Fibroblast of skin of right quadriceps (primary cell): ENCODE data around the gene LGR6.
"Not testable (repeated sequence)": the region's sequence is repeated elsewhere in the genome, so short reads cannot be mapped to it uniquely, and the experiment has no call there.

Source experiments
- DNase-seq: peaks from one replicate; pipeline ENCODE4 v3.0.0-alpha.2; 2013

LGR6 gene

DNA sequence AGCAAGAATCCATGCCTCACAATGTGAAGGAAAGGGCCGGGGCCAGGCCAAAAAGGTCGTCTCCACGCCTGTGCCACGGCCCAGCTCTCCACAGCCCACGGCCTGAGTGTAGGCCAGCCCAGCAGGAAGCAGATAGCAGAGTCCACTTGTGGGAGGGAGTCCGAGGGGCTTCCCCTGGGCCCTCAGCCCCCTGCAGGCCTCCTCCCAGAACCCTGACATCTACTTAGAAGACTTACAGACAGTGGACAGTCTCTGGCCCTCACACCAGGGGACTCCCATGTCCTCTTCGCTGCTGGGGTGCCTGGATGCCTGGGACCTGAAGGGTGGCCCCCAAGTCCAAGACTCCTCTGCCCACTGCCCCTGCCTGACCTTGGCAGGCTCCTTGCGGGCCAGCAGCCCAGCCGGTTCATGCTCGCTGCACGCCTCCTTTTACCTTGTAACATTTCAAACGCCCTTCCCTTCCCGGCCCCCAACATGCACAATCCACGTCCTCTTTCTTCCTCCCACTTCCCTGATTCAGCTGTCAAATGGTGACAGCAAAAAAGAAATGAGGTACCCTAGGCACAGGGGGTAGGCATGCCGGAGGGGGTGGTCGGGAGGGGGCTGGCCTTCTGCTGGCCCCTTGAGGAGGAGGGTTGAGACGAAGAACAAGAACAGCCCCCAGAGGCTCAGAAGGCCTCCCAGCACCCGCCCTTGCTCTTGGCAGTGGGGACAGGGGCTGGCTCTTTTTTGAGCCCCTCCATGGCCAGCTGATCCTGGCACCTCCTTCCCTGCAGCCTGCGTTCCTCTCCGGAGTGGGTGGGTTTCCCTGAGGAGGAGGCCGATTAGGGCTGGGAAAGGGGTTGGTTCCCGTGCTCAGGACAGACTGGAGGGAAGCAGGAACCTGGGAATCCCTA is 32.2 kb upstream of the LGR6 start:
- DNase-seq = no peak

DNA sequence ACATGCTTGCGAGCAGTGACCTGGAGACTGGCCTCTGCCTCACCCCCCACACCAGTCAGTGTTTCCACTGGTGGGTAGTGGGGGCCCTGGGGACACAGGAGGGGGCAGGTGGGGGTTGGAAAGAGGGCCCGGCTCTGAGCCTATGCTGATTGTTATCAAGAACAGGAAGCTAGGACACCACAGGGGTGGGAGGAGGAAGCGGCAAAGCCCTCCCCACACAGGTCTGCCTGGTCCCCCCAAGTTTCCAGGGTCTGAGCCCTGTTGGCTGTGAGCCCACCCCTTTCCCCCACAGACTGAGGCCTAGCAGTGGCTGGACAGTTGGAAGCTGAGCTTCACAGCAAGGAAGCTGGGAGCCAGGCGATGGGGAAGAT is 31.6 kb upstream of the LGR6 start:
- DNase-seq = no peak

DNA sequence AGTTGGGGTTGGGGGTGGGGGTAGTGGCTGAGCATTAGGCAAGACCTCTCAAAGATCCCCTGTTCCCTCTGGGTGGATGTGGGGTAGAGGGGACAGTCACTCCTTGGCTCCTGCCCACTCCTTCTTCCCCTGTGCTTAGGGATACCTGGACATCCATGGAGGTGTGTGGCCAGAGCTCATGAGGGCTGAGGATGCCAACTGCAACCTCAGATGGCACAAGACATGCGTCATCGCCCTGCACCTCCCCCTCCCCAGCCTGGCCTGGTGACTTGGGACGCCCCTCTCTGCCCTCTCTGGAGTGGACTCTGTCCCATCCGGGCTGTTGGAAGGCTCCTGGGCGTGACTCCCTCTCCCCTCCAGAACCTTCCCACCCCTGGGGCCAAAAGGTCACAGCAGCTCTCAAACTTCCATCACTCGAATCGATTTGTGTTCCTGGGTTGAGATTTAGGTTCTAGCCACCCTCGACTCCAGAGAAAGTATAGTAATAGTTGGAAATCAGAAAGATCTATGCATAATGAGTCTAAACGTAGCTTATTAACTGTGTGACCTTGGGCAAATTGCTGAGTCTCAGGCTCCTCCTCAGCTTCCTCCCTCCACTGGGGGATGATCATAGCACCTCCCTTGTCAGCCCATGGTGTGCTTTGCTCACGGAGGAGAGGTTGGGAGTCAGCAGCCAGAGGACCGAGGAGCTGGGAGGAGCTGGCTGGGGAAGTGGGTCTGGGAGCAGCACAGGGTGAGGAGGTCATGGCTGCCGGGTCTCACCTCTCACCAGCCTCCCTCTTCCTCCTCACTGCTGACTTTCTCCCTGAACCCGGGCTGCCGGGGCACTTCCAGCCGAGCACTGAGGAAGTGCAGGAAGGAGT is 30.9 kb upstream of the LGR6 start:
- no peak for DNase-seq

DNA sequence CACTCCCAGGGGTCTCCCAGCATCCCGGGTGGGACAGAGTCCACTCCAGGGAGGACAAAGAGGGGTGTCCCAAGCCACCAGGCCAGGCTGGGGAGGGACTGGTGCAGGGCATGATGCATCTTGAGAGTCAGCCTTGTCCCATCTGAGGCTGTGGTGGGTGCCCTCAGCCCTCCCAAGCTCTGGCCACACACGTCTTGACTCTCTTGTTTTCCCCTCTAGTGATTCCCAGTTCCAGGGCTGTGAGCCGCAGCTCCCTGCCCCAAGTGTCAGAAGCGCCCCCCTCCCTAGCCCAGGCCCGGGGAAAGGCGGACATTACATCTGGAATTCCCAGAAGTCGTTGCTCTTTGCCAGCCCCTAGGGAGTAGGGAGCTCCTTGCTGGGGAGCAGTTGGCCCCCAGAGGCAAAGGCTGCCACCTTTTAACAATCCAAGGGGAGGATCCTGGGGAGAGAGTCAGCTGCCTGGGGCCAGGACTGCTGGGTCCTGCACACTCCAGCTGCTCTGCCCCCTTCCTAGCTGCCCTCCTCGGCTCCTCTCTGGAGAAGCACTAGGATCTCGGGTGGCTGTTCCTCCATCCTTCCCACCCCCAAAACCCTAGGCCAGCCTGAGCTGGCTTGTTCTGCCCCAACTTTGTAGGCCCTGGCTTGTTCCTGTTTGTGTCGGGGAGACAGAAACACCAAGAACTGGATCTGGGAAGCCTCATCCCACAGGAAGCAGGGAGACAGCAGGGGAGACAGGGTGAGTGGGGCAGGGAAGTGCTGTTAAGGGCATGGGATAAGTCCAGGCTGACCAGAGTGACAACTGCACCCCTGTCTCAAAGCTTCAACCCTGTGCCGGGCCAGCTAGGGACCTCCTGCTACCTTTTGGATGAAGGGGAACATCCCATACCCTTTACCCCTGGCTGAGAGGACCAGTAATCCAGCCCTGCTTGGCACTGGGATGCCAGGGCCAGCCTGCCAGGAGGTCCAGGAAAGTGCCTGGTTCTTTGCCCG is 30.0 kb upstream of the LGR6 start:
- no peak for DNase-seq

DNA sequence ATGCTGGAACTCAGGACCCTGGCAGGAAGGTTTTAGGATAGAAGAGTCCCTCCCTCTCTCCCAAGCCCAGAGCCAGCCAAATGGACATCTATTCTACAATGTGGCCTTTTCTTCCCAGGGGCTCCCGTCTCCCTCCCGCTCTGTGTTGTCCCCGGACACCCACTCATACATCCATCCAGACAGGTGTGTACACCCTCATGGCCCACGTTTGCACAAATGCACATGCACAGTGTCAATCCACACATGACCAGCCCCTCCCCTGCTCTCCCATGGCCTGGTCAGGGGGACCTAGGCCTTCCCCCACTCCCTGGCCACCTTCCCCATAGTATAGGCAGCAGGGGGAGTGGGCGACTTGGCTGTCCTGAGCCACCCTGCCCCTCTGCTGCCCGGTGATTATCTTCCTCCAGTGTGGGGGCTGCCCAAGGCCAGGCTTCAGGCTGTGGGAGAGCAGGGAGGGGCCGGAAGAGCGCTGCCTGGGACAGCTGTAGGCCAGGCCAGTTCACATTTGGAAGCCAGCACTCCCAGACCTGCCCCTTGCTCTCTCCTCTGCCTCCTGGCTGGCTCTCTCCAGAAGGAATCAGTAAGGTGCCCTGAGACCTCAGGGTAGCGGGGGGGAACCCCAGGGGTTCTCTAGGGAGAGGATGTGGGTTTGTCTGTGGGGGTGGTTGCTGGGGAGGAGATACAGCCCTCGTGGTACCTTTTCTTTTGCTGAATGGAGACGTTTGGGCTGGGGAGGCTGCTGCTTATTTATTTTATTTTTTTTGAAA is 29.1 kb upstream of the LGR6 start:
- no peak for DNase-seq

DNA sequence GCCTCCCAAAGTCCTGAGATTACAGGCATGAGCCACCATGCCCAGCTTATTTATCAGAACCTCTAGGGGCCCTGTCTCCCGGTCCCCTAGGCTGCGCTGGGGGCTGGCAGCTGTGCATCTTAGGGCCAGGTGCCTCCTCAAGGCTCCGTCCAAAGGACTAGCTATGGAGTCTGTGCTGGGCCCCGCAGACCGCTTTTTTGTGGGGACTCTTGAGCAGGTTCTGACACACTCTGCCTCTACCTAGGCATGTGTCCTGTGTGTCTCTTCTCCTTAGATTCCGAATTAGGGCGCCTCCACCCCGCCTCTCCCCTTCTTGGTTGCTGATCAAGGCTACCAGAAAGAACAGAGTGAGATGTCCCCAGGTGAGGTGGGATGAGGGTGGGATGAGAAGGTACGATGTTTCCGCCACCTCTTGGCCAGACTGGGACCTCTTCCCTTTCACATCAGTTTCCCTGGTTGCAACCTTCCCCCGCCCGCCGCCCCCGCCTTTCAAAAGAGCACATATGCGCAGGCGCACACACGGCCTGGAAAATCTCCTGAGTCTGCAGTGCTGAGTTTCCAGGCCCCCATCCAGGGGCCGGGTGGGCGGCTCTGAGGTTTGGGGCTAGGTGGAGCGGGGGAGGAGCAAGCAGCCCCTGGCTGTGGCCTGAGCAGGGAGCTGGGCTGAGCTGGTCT is 28.2 kb upstream of the LGR6 start:
- DNase-seq = no peak

DNA sequence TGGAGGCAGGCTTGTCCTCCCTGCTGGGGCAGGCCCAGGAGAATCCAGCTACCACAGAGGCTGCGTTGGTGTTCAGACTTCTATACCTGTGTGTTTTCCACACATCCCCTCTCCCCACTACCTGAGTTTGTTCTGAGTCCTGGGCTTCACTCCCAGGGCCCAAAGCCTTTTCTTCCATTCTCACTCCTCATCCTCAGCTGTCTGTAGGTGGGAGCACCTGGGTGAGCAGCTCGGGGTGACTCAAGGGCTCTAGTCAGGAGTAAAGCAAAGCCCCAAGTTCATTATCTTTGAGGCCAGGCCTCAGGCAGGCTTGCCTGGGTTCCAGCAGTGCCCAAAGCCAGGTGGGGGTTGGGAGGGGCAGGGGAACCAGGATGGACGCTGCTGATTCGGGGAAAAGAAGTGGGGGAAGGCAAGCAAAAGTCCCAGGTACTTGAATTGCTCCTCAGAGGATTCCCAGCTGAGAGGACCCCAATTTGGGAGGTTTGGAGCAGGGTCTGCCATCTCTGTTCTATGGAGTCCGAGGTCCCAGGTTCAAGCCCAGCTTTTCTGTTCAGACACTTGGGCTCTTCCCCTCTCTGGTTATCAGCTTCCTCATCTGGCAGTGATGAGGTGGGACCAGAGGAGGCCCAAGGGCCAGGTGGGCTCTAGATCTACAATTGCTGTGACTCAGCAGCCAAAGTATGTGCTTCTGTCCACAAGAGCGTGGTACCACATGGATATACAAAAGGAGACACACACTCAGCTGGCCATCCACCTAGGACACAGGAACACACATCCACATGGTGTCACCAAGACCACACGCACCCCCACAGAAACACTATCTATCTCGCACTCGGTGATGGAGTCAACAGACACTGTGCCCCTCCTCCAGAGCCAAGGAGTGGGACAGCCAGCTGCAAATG is 27.4 kb upstream of the LGR6 start:
- no peak for DNase-seq

DNA sequence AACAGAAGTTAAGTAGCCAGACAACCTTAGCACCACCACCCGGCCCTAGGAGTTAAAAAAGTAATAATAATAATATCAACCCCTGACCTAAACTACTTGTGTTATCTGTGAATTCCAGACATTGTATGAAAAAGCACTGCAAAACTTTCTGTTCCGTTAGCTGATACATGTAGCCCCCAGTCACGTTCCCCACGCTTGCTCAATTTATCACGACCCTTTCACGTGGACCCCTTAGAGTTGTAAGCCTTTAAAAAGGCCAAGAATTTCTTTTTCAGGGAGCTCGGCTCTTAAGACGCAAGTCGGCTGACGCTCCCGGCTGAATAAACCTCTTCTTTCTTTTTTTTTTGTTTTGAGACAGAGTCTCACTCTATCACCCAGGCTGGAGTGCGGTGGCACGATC is 26.5 kb upstream of the LGR6 start:
- not testable (repeated sequence) for DNase-seq

DNA sequence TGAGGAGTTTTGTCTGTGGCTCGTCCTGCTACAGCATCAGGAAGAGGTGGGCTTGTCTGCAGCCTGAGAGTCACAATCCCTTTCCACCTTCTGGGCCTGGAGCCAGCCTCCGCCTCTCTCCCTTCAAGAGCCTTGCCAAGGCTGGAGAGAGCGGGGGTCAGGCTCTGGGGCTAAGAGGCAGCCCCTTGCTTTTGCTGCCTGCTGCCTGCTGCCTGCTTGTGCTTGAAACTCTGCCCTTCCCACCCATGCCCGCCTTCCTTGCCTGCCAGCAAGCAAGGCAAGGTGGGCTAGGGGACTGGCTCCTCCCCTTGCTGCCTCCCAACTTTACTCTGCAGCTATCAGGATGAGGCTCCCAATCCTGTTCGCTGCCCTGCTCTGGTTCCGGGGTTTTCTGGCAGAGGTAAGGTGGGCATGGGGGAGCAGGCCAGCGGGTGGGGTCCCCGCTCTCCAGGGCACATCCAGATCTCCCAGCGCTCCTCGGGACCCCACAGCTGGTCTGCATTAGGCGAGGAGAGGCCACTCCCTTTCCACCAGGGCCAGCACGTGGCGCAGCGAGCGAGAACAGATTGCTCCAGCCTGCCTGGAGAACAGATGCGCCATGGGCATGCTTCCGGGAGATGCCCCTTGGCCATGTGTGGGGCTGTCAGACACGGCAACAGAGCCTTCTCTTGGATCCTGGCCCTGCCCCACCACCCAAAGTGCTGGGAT is 25.7 kb upstream of the LGR6 start:
- peak; percentile 24 for DNase-seq

DNA sequence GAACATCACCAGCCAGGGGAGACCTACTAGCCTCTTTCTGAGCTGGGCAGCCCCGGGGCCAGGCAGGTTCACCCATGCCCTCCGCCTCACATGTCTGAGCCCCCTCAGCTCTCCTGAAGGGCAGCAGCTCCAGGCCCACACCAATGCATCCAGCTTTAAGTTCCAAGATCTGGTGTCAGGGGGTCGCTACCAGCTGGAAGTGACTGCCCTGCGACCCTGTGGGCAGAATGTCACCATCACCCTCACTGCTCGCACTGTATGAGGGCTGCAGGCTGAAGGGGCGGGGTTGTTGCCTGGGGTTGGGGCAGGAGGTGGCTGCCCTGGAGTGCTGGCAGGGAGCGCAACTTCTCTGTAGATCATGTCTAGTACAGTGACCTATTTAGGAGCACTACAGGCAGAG is 24.7 kb upstream of the LGR6 start:
- DNase-seq = no peak

DNA sequence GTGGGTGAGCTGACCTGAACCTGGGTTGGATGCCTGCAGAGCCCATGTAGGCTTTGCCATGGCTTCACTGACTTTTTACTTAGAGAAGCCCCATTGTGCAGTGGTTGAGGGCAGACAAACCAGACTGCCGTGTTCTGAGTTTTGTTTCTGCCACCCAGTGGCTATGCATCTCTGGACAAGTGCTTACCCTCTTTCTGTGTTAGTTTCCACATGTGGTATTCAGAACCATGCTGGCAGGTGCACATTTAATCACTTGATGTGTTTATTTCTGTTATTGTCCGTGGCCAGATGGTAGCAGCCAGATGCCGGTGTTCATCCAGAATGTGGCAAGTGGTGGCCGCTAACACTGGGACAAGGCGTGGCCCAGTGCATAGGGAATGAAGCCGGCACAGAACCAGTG is 22.9 kb upstream of the LGR6 start:
- no peak for DNase-seq

DNA sequence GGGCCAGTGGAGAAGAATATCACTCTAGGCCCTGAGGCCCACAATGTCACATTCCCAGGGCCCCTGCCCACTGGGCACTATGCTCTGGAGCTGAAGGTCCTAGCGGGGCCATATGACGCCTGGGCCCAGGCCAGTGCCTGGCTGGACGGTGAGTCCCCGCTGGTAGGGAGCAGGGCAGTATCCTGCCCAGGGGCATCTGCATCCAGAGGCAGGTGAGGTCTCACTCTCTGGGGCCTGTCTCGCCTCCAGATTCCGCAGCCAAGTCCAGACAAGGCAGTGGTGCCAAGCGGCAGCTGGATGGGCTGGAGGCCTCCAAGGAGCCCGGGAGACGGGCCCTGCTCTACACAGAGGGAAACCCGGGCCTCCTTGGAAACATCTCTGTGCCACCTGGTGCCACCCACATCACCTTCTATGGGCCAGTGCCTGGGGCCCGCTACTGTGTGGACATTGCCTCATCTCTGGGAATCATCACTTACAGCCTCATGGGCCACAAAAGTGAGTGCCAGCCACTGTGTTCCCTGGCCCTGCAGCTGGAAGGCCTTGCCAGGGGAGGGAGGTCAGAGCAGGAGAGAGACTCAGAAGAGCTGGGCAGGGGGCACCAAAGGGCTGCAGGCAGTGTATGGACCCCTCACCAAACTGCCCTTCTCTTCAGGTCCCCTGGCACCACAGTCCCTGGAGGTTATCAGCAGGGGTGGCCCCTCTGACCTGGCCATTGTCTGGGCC is 22.1 kb upstream of the LGR6 start:
- no peak for DNase-seq

DNA sequence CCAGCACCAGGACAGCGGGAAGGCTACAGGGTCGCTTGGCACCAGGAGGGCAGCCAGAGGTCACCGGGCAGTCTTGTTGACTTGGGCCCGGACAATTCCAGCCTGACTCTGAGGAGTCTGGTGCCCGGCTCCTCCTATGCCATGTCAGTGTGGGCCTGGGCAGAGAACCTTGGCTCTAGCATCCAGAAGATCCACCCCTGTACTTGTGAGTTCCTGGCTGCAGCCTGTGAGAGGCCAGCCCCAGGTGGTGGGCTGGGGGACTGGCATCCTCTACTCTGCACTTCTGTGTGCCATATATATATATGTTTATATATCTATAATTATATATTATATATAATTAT is 21.6 kb upstream of the LGR6 start:
- DNase-seq = no peak

DNA sequence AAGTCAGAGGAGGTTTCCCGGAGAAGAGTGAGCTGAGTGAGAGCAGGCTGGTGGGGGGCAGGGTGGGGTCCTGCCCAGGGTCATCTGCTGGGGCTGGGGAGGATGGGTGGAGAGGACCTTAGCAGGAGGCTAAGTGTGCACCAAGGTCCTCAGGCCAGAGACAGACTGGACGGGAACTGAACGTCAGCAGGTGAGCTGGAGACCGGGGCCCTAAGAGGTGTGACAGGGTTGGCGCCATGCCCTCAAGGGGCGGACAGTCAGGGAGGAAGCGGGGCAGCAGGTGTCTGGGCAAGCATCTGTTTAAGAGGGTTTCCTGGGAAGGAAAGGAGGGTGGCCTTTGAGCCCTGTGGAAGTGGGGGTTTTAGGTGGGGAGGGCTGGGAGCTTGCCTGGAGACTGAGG is 19.6 kb upstream of the LGR6 start:
- DNase-seq = no peak

DNA sequence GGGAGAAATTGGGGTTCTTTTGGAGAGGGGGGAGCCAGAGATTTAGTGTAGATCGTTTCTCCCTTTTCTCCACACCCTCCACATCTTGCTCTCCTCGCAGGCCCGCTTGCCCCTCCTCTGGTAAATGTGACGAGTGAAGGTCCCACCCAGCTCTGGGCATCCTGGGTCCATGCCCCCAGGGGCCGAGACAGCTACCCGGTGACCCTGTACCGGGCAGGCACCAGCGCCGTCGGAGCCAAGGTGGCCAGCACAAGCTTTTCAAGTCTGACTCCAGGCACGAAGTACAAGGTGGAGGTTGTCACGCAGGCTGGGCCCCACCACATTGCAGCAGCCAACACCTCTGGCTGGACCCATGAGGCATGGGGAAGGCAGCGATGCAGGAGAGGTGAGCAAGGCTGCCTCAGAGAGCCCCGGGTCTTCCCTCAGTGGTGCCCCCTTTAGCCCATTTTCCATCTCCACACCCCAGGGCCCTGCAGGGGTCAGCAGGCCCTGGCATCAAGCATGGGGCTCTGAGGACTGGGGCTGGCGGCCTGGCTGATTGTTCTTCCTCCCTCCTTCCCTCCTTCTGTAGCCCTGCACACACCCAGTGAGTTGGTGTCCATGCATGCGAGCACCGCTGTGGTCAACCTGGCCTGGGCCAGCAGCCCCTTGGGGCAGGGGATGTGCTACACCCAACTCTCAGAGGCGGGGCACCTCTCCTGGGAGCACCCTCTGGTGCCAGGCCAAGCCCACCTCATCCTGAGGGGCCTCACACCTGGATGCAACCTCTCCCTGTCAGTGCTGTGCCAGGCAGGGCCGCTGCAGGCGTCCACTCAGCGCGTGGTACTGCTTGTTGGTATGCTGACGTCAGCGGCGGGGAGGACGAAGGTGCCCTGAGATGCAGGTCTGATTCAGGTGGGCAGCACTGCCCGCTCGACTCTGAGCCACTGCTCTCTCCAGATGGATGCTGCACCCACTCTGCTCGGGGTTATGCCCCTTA is 16.4 kb upstream of the LGR6 start:
- DNase-seq = no peak

DNA sequence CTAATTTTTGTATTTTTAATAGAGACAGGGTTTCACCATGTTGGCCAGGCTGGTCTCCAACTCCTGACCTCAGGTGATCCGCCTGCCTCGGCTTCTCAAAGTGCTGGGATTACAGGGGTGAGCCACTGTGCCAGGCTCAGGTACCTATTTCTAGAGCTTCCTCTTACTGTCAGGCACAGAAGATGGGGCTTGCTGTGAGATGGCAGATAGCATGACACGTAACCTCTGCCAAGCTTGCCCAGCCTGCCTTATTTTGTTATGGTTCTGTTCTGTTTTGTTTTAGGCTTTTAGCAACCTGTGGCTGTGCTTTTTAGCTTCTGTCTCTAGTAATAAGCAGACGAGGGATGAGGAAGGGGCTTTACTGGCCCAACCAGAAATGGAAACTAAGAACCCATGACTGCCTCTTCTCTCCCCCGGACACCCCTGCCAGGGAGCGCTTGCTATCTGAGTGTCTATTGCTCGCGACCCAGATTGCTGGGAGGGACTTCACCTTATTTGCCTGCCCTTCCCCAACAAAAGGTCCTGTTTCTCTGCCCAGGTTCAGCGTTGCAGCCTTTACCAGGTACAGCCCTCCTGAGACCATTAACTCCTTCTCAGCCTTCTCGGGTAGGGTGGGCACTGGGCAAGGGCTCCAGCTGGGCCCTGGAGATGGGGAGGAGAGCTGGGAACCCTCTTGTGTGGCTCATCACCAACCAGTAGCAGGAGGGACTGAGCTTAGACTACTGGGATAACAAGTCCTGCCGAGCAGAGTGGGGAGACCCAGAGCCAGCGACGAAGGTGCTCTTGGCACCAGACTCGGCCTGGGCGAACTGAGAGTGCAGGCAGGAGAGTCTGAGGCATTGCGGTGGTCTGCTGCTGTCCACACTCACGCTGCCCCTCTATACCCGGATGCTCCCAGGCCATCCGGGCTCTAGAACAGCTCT is 13.5 kb upstream of the LGR6 start:
- no peak for DNase-seq

DNA sequence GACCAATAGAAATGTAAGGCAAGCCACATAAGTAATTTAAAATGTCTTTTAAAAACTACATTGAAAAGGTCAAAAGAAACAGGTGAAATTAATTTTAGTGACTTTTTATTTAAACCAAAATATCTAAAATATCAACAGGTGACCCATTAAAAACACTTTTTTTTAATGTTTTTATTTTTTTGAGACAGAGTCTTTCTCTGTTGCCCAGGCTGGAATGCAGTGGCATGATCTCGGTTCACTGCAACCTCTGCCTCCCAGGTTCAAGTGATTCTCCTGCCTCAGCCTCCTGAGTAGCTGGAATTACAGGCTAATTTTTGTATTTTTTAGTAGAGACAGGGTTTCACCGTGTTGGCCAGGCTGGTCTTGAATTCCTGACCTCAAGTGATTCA is 12.9 kb upstream of the LGR6 start:
- DNase-seq = not testable (repeated sequence)
